Measurements from ENCODE around the gene GRID1.

GRCh38 chr10:86163522-86164173 lies 202.9 kb downstream of the GRID1 start:
- TF ChIP-seq EZH2 (IDR thresholded peaks at IDR 0.05; ENCODE audit: insufficient read depth, poor library complexity, severe bottlenecking) (no peak), EZH2phosphoT487 (IDR thresholded peaks at IDR 0.05; ENCODE audit: insufficient read depth, low read depth) (no peak)
